BE2C (cell line): ENCODE results near the gene SNRPA.

Experiments
- DNase-seq: peaks from one replicate; pipeline ENCODE4 v3.0.0-alpha.2; 2020
- H3K27me3 ChIP-seq: fragments of 250-450 bp; sonication (Bioruptor Pico); 2 replicates; pipeline ENCODE4 v1.5.1; 2020; ENCODE audit warnings: mild to moderate bottlenecking
- H3K36me3 ChIP-seq: fragments of 250-450 bp; sonication (Bioruptor Pico); 2 replicates; pipeline ENCODE4 v1.5.1; 2020; ENCODE audit warnings: mild to moderate bottlenecking
- H3K4me1 ChIP-seq: fragments of 250-450 bp; sonication (Bioruptor Pico); 2 replicates; pipeline ENCODE4 v1.5.1; 2020
- H3K4me3 ChIP-seq: 2 replicates; pipeline ENCODE4 v1.5.1; 2011; ENCODE audit warnings: low read depth, low read length
- H3K9me3 ChIP-seq: fragments of 250-450 bp; sonication (Bioruptor Pico); 2 replicates; pipeline ENCODE4 v1.5.1; 2020
- TF ChIP-seq, protein P1 (sequence below): IDR thresholded peaks from 2 replicates; pipeline ENCODE4 v1.5.1; 2012; ENCODE audit warnings: mild to moderate bottlenecking, low read depth, low read length

The SNRPA gene

DNA sequence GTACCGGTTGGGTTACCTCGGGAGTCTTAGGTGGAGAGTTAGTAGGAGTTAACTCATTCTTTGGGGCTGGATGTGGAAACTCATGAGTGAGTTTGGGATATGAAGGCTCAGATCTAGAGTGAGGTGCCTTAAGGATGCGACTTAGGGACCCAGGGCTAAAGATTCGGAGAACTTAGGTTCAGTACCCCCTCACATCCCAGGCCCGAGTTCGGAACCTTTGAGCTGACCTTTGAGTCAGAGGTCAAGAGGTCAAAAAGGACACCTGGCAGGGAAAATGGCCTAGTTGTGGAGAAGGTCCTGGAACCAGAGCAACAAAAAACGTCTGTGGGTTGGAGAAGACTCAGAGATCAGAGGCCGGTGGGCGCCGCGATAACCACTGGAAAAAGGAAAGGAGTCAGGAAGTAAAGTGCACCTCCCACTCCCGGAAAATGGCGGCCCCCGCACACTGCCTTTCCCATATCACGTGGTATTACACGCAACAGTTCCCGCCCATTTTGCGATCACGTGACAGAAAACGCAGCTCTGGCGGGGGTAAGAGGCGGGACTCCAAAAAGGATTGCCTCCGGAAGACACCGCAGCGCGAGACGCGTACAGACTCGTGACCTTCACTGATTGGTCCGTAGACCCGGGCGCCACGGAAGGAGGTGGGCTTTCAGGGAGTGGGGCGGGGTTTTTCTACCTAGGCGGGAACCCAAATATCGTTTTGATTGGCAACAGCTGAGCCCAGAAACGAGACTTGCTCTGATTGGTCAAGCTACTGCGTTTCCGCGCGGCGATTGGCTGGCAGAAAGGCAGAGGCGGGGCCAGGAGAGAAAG is 737 bp upstream of the SNRPA start, which contains the start of gene ACTMAP:
ACTMAP (minus strand) TSS at position 420 of the 816 bp plus-strand sequence. CDS start 674 bp downstream, outside the sequence.
- Histone ChIP-seq H3K4me3 (peak within 1 kb of the TSS; percentile 93), H3K9me3 (no peaks in the 10 kb centered on the region), H3K4me1 (peaks cover 3% of the 10 kb centered on the region; the same call in 1 of the 2 replicates), H3K36me3 (peaks cover 16% of the 10 kb centered on the region), H3K27me3 (no peaks in the 10 kb centered on the region)
- DNase-seq, result peak; percentile 100
- TF ChIP-seq, protein P1, sequence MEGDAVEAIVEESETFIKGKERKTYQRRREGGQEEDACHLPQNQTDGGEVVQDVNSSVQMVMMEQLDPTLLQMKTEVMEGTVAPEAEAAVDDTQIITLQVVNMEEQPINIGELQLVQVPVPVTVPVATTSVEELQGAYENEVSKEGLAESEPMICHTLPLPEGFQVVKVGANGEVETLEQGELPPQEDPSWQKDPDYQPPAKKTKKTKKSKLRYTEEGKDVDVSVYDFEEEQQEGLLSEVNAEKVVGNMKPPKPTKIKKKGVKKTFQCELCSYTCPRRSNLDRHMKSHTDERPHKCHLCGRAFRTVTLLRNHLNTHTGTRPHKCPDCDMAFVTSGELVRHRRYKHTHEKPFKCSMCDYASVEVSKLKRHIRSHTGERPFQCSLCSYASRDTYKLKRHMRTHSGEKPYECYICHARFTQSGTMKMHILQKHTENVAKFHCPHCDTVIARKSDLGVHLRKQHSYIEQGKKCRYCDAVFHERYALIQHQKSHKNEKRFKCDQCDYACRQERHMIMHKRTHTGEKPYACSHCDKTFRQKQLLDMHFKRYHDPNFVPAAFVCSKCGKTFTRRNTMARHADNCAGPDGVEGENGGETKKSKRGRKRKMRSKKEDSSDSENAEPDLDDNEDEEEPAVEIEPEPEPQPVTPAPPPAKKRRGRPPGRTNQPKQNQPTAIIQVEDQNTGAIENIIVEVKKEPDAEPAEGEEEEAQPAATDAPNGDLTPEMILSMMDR, result no peak

DNA sequence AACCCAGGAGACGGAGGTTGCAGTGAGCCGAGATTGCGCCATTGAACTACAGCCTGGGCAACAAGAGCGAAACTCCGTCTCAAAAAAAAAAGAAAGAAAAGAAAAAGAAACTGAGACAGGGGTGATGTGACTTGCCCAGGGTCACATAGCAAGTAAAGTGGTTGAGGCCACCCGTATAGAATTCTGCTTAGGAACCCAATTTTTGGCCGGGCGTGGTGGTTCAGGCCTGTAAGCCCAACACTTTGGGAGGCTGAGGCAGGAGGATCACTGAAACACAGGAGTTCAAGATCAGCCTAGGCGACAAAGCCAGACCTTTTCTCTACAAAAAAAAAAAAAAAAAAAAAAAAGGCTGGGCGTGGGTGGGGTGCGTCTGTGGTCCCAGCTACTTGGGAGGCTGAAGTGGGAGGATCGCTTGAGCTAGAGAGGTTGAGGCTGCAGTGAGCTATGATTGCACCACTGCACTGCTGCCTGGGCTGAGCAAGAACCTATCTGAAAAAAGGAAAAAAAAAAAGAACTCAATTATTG is 1.3 kb downstream of the SNRPA start:
- Histone ChIP-seq H3K4me3 (peak overlapping the region; percentile 93), H3K36me3 (peaks cover 36% of the 10 kb centered on the region), H3K4me1 (peaks cover 3% of the 10 kb centered on the region; the same call in 1 of the 2 replicates), H3K27me3 (no peaks in the 10 kb centered on the region), H3K9me3 (no peaks in the 10 kb centered on the region)
- TF ChIP-seq, protein P1, result no peak
- DNase-seq, result no peak

DNA sequence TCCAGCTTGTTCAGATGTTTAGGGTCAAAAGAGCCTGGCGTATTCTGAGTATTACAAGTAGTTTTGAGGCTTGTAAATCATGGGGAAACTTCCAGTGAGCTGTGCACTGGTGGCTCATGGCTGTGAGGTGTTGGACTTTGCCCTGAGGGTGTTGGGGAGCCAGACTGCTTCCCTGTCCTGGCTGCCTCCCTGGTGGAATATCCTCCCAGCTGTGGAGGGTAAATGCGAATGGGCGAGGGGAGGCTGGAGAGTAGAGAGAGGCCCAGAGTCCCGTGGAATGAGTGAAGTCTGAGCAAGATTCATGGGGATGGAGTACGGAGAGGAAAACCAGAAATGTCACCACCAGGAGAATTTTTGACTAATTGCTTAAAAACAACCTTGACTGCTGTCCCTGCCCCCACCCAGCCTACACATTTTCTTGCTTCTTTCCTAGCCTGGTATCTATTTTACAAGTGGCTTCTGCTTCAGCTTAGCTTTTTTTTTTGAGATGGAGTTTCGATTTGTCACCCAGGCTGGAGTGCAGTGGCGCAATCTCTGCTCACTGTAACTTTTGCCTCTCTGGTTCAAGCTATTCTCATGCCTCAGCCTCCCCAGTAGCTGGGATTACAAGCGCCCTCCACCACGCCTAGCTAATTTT is 3.7 kb downstream of the SNRPA start:
- no peak for DNase-seq
- peaks cover 58% of the 10 kb centered on the region for H3K36me3 ChIP-seq
- H3K4me3 ChIP-seq, result no peak overlapping the region
- H3K4me1 ChIP-seq, result peaks cover under 1% of the 10 kb centered on the region; the same call in 1 of the 2 replicates
- H3K27me3 ChIP-seq, result no peaks in the 10 kb centered on the region
- TF ChIP-seq, protein P1, result no peak
- no peaks in the 10 kb centered on the region for H3K9me3 ChIP-seq

DNA sequence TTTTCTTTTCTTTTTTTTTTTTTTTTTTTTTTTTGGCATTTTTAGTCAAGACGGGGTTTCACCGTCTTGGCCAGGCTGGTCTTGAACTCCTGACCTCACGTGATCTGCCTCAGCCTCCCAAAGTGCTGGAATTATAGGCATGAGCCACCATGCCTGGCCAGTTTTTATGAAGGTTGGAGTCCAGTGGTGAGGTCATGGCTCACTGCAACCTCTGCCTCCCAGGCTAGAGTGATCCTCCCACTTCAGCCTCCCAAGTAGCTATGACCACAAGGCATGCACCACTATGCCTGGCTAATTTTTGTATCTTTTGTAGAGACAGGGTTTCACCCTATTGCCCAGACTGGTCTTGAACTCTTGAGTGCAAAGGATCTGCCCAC is 4.2 kb downstream of the SNRPA start:
- Histone ChIP-seq H3K36me3 (peaks cover 63% of the 10 kb centered on the region), H3K27me3 (no peaks in the 10 kb centered on the region), H3K4me3 (no peak overlapping the region), H3K4me1 (no peaks in the 10 kb centered on the region), H3K9me3 (no peaks in the 10 kb centered on the region)
- TF ChIP-seq, protein P1, result no peak
- no peak for DNase-seq

DNA sequence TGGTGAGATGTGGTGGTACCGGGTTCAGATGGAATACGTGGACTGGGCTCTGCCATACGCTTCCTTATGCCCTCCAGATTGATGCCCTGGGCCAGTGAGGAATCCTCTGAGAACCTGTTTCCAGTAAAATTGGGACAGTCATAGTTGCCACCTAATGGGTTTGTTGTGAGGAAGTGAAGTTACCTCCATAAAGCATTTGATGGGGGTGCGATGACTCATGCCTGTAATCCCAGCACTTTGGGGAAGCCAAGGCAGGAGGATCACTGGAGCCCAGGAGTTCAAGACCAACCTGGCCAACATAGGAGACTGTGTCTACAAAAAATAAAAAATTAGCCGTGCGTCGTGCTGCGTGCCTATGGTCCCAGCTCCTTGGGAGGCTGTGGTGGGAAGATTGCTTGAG is 4.8 kb downstream of the SNRPA start:
- no peaks in the 10 kb centered on the region for H3K9me3 ChIP-seq
- TF ChIP-seq, protein P1, result no peak
- DNase-seq, result no peak
- H3K4me3 ChIP-seq, result no peak overlapping the region
- no peaks in the 10 kb centered on the region for H3K4me1 ChIP-seq
- H3K27me3 ChIP-seq, result no peaks in the 10 kb centered on the region
- H3K36me3 ChIP-seq, result peaks cover 68% of the 10 kb centered on the region
